Cardiac muscle cell (in vitro differentiated cells and primary cell): ENCODE results near the gene CENPN. TPM values are rescaled to one million over a fixed set of nuclear protein-coding genes. Genes with fewer than 3 reads are reported as not detected.

Source experiments
- DNase-seq, 2 donors: peaks; one replicate each; pipeline versions ENCODE4 v3.0.0 to v3.0.0-alpha.2; 2010 to 2017; ENCODE audit warnings: low read depth in 1 of 2, low spot score in 1 of 2
- H3K27ac ChIP-seq: fragments of 200-600 bp; sonication (generic); 2 replicates; pipeline ENCODE4 v1.5.1; 2016
- H3K27me3 ChIP-seq: fragments of 200-600 bp; sonication (generic); 2 replicates; pipeline ENCODE4 v1.6.0; 2016; ENCODE audit warnings: control low read depth
- H3K36me3 ChIP-seq: fragments of 200-600 bp; sonication (generic); 2 replicates; pipeline ENCODE4 v1.5.1; 2016; ENCODE audit warnings: control low read depth
- H3K4me1 ChIP-seq: fragments of 200-600 bp; sonication (generic); 2 replicates; pipeline ENCODE4 v1.8.1; 2017; ENCODE audit warnings: low read depth, mild to moderate bottlenecking, mixed run types
- H3K4me3 ChIP-seq: fragments of 200-600 bp; sonication (generic); 2 replicates; pipeline ENCODE4 v1.5.1; 2016; ENCODE audit warnings: mild to moderate bottlenecking
- H3K9me3 ChIP-seq: fragments of 200-600 bp; sonication (generic); 2 replicates; pipeline ENCODE4 v1.5.1; 2017; ENCODE audit warnings: low read depth, mild to moderate bottlenecking, control low read depth
- CTCF ChIP-seq: IDR thresholded peaks from 2 replicates; pipeline ENCODE4 v1.5.1; 2012; ENCODE audit warnings: low read depth, mild to moderate bottlenecking, low read length
- polyA plus RNA-seq: library from polyadenylated mRNA; unstranded; fragments of >200 nt; fragmentation: Nextera tagmentation; extraction: Ambion mirVana; gene quantifications from 2 replicates; pipeline ENCODE4 v1.2.1, GENCODE V29; 2016
- total RNA-seq: library from RNA; depleted of rRNA; stranded (reverse); fragments of >200 nt; gene quantifications from 2 replicates; pipeline ENCODE4 v1.2.3, GENCODE V29; 2016

Gene CENPN
- total and polyA plus RNA-seq, 2 experiments from 2014 or later = 16.3 to 22.1 TPM

GRCh38 chr16:81080233-81080632 lies 73.2 kb downstream of the CENPN start:
- DNase-seq = no peak
- no peaks in the 10 kb centered on the region for H3K27me3 ChIP-seq
- TF ChIP-seq CTCF = no peak
- H3K9me3 ChIP-seq = no peaks in the 10 kb centered on the region
- no peak overlapping the region for H3K4me3 ChIP-seq
- no peaks in the 10 kb centered on the region for H3K4me1 ChIP-seq
- H3K27ac ChIP-seq = no peak overlapping the region
- no peaks in the 10 kb centered on the region for H3K36me3 ChIP-seq

- no peaks in the 10 kb centered on the region for H3K4me1 ChIP-seq
- H3K27me3 ChIP-seq = no peaks in the 10 kb centered on the region
- H3K27ac ChIP-seq = no peak overlapping the region
- TF ChIP-seq CTCF = no peak
- no peak for DNase-seq
- H3K36me3 ChIP-seq = no peaks in the 10 kb centered on the region
- no peaks in the 10 kb centered on the region for H3K9me3 ChIP-seq
- no peak overlapping the region for H3K4me3 ChIP-seq
Measured at GRCh38 chr16:81081014-81081413, 74.0 kb downstream of the CENPN start.

Other genes with a start within 250 kb of the CENPN start
- gene CDYL2, start 202.6 kb upstream of the CENPN start, total RNA-seq = 0.74 and 0.99 TPM in 2 replicates
- 0.54 and 0.95 TPM in 2 replicates for gene CDYL2, start 202.6 kb upstream of the CENPN start, polyA plus RNA-seq
- gene CMC2, start 329 bp upstream of the CENPN start, total RNA-seq = 41.3 and 61.1 TPM in 2 replicates
- 138 and 153 TPM in 2 replicates for gene CMC2, start 329 bp upstream of the CENPN start, polyA plus RNA-seq
- gene ATMIN, start 28.6 kb downstream of the CENPN start, total RNA-seq = 25.9 and 31.0 TPM in 2 replicates
- 36.5 and 43.3 TPM in 2 replicates for gene ATMIN, start 28.6 kb downstream of the CENPN start, polyA plus RNA-seq
- 0.60 and 1.9 TPM in 2 replicates for gene C16orf46, start 70.0 kb downstream of the CENPN start, total RNA-seq
- 0.60 and 1.7 TPM in 2 replicates for gene C16orf46, start 70.0 kb downstream of the CENPN start, polyA plus RNA-seq
- 15.8 and 26.1 TPM in 2 replicates for gene GCSH, start 89.2 kb downstream of the CENPN start, total RNA-seq
- gene GCSH, start 89.2 kb downstream of the CENPN start, polyA plus RNA-seq = 56.2 and 78.9 TPM in 2 replicates
- gene BCO1, start 231.5 kb downstream of the CENPN start, total RNA-seq = not detected in 2 replicates
- not detected in 2 replicates for gene BCO1, start 231.5 kb downstream of the CENPN start, polyA plus RNA-seq